Lower leg skin (tissue), 3 donors: Measurements from ENCODE around the gene TMEM154.

Experiments
- CTCF ChIP-seq, 3 donors: fragments of 450-650 bp; IDR thresholded peaks; one replicate each; pipeline ENCODE4 v1.5.1; 2016; ENCODE audit warnings: antibody characterized with exemption in 3 of 3, mild to moderate bottlenecking in 3 of 3, moderate library complexity in 2 of 3
- POLR2A ChIP-seq, 2 donors: fragments of 450-650 bp; IDR thresholded peaks; one replicate each; pipeline ENCODE4 v1.6.1; 2016 to 2017; ENCODE audit warnings: antibody characterized with exemption in 2 of 2, mild to moderate bottlenecking in 1 of 2, moderate library complexity in 1 of 2

- TF ChIP-seq CTCF (IDR thresholded peaks at IDR 0.05) (no peak), POLR2A (IDR thresholded peaks at IDR 0.05) (no peak)
These were observed at the start of gene TMEM154 for GRCh38 chr4:152679414-152680281.
